CD4-positive, alpha-beta T cell treated with Interleukin-2 at 100 ng/mL for 4 hours (primary cell): ENCODE results near the gene PDE3A.
"Not testable (repeated sequence)": the region's sequence is repeated elsewhere in the genome, so short reads cannot be mapped to it uniquely, and the experiment has no call there.

Source experiments
- DNase-seq: peaks from one replicate; pipeline ENCODE4 v3.0.0-alpha.2; 2020; ENCODE audit warnings: low spot score

Gene PDE3A

DNA sequence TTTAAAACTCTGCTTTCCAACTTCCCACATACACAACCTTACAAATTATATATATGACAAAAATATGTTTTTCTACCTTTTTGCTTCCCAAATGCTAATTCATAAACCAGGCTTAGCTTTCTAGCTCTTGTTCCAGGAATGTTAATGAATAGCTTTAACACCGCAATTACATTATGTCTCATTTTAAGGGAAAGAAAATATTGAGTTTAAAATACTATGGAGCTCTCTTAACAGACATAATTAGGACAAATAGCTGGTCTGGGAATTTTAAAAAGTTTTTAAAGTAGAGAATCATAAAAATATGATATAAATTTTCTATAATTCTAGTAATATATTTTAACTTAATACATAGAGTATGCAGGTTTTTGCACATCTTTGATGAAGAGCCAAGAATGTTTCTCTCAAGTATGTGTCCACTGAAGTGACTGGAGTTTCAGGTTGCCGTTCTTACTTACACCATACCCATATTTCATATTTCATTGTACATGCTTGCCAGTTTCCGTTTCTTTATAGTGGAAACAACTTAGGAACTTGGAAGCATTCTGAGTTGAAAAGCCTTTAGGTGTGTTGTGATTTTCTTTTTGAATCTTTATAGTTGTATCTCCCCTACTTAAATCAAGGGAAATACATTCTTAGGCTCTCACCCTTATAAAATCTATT is 236.2 kb downstream of the PDE3A start:
- no peak for DNase-seq

DNA sequence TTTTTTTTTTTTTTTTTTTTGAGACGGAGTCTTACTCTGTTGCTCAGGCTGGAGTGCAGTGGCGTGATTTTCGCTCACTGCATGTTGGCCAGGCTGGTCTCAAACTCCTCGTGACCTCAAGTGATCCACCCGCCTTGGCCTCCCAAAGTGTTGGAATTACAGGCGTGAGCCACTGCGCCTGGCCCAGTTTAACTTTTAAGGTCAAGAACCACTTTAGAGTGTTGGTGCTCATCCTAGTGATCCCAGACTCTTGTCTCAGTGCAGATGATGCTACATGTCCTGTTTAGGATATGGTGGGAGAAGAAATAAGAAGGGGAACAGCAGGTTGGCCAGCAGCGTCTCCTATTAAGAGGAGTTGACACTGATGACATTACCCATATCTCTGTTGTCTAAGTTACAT is 246.7 kb downstream of the PDE3A start:
- DNase-seq: not testable (repeated sequence)

DNA sequence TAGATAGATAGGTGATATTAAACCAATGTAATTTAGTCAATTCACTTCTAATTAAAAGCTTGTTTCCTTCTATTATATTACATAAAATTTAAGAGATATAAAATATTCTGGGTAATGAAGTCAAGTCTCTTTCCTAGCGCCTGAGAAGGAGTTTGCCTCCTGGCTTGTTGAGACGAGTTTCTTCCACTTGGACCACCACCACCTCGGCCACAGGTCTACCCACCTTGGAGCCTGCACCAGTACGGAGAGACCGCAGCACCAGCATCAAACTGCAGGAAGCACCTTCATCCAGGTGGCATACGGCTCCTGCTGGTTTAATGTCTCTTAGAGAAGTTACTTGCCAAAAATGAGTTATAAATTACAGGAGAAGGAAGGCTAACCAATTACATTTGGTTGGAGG is 247.8 kb downstream of the PDE3A start:
- no peak for DNase-seq

DNA sequence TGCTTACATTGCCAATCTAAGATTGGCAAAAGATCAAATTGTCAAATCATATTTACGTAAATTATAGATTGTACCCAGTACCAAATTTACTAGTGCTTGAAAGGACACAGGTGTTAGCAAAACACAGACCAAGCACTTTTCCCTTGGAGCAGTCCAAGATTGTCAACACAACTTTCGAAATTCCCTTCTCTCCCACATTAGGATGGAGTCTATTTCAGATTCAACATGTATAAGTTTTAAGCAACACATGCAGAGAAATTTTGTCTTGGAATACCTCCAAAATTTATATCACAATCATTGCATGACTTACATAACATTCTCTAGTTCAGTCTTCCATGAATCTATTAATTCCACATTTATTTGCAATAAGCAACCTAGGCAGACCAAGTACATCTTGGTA is 251.9 kb downstream of the PDE3A start:
- no peak for DNase-seq

DNA sequence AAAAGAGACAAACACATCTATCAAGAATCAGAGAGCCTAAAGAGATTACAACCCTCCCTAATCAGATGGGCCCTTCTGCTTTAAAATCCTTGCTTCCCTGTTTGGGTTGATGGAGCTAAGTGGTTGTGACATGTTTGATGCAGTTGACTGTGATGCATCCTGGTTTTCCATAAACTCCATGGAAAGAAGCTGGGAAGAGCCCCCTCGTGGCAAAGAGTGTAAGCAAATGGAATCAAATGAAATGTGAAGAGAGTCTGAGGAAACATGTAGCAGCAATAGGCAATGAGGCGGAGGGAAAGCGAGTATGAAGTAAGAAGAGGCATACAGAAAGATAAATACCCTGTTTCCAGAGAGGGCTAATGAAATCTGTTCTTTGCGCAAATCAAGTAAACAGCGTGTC is 256.4 kb downstream of the PDE3A start:
- DNase-seq: no peak

DNA sequence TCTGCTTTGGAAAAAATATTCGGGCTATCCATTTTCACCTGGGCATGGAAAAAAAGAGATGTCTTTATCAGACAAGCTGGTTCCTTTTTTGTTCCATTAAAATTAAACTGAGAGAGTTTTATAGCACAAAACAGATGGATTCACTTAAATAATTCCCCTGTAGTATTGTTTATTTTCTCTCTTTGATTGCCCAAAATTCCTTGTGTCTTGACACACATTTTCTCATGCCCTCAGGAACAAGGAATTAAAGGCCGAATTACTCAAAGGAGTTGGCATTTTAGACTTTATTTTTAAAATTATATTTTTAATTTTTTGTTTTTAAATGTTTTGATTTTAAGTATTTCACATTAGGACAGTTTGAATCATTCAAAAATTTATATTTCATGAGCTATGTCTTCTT is 257.2 kb downstream of the PDE3A start:
- DNase-seq: no peak

DNA sequence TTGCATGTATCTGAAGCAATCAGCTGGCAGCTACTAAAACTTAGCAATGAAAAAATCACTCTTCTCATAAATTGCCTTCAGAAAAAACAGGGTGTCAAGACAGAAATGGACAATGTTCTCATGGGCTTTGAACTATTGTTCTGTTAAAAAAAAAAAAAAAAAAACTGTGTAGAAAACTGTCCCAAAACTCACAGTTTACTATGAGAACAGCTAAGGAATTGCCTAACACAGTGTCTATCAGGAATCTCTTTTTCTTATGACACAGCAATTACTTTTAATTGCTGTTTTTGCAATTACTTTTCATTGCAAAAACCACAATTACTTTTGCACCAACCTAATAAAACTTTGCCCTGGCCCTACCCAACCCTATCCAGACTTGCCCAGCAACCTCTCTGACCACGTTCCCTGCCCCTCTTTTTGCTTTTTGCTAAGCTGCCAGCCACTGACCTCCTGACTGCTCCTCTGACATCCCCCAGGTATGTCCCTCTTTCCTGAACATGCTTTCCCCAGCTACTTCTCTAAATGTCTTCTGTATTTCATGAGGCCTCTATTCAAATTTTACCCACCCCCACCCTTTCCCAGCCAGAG is 258.8 kb downstream of the PDE3A start:
- no peak for DNase-seq

DNA sequence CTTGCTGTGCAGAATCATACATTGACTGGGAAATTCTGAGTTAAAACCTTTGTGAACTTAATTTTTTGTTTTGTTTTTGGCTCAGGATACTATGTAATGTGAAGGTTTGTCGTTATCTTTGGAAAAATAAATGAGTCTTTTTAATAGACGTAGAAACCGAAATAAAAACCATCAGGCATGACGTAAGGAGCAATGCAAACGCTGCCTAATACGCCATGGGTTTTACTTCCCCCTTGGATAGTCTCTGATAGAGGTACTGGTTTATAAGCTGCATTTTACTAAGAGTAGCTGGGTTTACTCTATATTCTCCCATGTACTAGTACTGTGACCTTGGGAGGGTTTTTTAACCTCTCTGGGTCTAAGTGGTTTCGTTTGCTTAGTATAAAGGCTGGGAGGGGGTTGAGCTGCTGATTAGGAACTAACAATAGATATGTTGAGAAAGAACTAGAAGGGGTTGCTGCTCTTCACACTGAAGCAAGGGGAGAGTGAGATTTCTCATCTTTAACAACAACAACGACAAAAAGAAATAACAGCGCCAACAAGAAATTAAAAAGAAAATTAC is 260.0 kb downstream of the PDE3A start:
- no peak for DNase-seq

DNA sequence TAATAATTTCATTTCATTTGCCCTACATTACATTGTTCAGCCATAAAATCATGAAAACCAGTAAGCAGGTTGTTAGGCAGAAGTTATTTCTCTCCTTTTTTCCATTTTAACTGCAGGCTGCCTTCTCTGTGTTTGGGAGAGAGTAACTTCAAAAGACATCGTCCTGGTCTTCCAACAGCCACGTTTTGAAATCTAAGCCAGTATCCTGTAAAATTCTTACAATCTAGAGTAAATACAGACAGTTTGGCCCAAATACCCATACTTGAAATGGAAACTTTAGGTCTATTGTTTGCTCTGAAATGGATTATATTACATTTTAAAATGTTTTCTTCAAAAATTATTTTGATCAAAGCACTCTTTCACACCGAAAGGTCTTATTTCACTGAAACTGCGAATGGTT is 260.7 kb downstream of the PDE3A start:
- DNase-seq: no peak

DNA sequence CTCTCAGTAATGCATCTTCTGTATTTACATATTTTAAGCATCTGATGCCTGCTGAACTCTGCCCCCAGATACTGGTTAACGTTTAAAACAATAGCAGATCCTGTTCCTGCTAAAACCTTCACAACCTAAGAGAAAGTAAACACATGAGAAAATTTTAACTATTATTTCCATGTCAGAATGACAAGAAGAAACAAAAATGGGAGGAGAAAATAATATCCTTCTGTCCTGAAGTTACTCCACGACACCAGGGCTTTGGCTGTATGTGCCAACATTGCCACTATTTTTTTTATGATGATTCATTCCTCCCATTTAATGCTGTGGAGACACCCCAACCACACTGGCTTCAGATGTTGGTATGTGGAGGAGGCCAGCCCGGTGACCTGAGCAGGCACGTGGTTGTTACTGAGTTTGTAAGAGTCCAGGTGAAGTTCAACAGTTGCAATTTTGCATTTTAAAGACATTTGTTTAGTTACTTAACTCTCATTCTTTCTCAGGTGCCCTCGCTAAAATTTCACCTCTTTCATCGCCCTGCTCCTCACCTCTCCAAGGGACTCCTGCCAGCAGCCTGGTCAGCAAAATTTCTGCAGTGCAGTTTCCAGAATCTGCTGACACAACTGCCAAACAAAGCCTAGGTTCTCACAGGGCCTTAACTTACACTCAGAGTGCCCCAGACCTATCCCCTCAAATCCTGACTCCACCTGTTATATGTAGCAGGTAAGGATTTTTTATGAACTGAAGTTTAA is 261.2 kb downstream of the PDE3A start:
- DNase-seq: no peak

DNA sequence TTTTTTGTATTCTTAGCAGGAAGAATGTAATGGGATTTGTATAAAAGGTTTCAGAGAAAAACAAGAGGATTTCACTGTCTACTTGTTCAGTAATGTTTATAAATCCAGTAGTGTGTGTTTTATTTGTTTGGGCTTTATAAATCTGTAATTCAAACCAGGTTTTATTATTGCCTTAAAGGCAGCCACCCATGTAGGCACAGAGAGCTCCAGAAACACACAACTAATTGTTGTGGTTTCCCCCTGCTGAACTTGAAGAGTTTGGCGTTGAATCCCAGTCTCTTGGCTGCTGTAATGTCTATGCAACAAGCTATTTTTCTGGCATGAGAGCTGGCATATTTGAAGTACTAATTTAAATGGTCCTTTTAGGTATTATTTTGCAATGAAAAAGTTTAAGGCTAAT is 263.4 kb downstream of the PDE3A start:
- no peak for DNase-seq

DNA sequence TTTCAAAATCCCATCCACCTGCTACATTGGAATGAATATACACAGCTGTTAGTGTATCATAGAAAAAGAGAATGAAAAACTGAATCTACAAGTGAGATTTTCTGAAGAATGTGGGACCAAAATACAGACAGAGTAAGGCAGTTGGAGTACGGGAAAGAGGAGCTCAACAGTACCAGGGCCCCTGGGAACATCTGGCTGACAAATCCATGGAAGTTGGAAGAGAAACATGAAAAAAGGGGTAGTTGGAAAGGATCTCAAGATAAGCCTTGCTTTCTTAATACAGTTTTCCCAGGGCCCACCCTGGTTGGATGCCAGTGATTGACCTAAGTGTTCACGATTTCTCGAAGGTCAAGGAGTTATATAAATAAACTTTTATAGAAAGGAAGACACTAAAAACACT is 272.8 kb downstream of the PDE3A start:
- DNase-seq: no peak

DNA sequence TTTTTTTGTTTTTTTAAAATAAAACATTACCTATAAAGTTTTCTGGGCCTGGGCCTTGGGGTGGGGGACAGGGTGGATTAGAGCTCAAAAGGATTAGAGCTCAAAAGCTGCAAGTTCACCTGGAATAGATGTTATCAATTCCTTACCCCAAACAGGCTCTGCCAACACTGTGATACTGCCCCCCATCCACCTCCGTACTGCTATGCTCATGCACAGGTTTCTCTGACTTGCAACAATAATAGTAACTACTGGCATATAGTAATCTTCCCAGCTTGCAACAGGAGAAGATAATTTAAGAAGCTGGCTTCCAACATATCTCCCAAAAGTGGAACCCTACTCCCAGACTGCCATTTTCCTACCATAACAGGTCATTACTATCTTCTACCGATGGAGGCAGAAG is 275.5 kb downstream of the PDE3A start:
- no peak for DNase-seq

DNA sequence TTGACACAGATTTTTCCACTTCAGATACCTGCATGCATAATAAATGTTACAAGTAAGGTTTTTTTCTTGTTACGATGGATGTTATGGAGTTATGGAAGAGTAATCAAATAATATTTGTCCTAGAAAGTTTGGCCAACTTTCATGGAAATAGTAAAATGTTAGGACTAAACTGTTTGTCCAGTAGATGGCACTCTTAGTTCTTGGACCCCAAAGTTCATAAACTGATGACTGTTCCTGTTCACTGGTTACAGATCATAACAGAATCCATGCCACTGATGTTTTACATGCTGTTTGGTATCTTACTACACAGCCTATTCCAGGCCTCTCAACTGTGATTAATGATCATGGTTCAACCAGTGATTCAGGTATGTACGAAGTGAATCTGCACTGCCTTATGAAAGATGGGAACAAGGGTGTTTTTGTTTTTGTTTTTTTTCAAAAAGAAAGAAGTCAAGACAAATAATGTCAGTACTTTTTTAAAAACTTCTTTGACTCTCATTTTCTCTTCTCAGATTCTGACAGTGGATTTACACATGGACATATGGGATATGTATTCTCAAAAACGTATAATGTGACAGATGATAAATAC is 278.0 kb downstream of the PDE3A start:
- no peak for DNase-seq

DNA sequence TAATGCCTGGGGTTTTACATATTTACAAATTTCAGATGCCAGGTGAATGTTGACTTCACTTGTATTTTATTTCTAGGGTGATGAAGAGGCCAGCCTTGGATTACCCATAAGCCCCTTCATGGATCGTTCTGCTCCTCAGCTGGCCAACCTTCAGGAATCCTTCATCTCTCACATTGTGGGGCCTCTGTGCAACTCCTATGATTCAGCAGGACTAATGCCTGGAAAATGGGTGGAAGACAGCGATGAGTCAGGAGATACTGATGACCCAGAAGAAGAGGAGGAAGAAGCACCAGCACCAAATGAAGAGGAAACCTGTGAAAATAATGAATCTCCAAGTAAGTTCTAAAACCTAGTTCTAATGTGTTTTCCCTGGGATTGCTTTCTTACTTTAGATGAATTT is 285.5 kb downstream of the PDE3A start:
- DNase-seq: no peak

DNA sequence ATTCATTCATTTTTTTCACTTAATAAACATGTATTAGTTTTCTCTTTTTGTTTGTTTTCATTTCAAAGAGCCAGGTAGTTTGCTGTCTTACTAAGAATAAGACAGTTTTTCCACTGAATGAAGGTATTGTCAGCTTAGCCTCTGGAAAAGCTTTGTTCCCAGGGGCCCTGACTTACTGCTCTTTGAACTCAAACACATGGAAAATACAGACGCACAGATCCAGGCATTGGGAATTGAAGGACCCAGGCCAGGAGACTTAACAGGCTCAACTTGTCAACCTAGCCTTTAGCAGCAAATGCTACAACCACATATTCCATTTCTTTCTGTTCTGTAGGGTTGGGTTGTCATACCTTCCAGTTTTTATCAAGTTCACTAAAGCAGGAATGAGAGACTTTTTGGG is 288.3 kb downstream of the PDE3A start:
- DNase-seq: no peak

DNA sequence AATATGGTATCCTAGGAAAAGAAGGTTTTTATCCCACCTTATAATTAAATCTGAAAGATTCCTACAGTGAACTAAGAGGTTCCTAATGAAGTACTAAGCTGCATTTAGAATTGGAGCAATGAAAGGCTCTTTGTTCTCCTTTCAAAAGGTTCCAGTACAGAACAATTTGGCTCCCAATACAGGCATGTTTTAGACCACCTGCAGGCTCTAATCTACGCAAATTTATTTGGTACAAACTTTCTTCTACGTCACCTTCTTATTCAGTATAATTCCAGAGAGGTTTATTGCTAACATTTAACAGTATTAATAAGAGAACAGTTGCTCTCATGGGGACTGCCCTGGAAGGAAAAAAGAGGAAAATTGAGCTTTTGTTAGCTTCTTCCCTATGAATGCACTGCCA is 289.2 kb downstream of the PDE3A start:
- DNase-seq: no peak

DNA sequence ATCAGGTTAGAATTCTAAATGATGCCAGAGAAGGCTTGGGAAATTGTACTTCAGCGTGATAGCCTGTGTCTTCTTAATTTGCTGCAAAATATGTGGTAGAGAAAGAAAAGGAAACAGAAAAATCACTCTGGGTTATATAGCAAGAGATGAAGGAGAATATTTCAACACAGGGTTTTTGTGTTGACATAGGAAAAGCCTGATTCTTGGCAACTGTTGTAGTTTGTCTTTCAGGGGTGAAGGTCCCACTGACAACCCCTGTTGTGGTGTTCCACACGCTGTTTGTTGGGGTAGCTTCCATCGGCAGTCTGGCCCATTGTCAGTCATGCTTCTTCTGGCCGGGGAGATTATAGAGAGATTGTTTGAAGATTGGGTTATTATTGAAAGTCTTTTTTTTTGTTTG is 313.0 kb downstream of the PDE3A start:
- DNase-seq: no peak

DNA sequence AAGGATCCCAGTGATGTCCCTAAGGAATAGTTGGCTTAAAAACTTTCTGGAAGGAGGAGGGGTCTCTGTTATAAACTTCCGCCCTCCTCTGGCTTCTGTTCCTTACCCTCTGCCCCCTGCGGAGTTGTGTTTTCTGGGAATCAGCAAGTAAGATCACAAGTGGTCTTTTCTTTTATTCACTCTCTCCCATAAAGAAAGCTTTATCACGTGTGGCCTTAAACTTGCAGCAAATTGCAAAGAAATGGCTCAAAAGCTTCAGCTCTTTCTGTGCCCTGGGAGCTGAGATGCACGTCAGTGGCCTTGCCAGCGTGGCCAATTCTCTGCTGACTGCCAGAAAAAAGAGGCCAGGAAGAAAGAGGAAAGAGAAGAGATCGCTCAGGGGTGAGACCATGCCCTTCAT is 326.9 kb downstream of the PDE3A start, which contains the start of gene SLCO1C1:
SLCO1C1 (plus strand) TSS at position 101 of the 400 bp plus-strand sequence. CDS start 4,245 bp downstream, outside the sequence.
- DNase-seq: no peak

DNA sequence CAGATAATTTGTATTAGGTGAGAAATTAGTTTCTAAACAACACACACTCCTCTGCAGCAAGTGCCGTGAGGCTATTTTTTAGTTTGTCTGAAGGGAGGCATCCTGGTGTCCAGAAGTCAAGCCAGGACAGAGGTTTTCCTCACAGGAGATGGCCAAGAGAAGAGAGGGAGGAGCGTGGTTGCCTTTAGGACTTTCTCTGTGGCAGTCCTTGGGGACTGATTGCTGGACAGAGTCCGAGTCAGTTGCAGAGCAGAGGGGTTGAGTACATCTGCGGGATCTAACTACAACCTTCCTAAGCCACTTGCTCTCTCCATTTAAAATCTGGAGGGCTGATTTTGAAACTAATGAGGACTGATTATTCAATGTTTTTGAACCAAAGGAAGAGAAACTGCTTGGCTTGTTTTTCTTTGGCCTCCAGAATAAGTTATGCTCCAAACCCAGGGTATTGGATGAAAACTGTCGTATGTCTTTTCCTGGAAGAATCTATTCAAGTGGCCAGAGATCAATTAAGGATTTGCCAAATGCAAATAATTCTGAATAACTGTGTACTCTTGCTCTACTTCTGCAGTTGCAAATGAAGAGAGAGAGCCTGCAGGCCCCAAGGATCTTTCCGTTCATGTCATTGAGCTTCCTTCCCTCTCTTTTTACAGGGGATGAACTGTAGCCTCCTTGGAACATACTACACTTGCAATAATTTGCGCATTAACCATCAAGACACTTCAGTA is 328.0 kb downstream of the PDE3A start:
- no peak for DNase-seq

DNA sequence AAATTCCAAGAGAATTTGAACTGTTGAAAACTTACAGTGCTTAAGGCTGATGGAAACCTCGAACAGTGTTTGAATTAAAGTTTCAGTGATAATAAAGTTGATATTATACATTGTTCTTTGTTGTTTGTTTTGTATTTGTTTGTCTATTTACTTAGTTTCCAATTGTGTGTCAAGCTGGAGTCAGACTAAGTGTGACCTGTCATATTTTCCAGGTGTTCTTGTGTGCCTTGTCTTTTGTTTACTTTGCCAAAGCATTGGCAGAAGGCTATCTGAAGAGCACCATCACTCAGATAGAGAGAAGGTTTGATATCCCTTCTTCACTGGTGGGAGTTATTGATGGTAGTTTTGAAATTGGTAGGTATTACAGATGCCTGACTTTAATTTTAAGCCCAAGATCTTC is 332.8 kb downstream of the PDE3A start:
- no peak for DNase-seq

DNA sequence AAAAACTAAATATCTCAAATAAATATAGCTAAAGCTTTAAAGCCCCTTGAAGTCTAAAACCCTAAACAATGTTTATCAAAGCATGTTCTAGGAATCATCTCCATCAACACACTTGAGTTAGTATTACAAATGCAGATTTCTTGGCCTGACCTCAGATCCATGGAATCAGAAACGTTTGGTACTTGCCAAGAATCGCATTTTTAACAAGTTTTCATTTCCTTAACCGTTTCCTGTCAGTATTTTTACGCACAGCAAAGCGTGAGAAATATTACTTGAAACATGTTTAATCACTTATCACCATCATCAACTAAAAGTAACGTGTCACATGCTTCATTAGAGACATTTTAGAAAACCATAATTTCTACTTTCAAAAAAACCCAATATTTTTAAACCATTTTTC is 336.5 kb downstream of the PDE3A start:
- DNase-seq: no peak
